Endodermal cell (in vitro differentiated cells): ENCODE measurements around the gene SYNDIG1. TPM values are rescaled to one million over a fixed set of nuclear protein-coding genes. Genes with fewer than 3 reads are reported as not detected.

Experiments
- DNase-seq: peaks from one replicate; pipeline ENCODE4 v3.0.0-alpha.2; 2017
- H3K27ac ChIP-seq: 2 replicates; pipeline ENCODE4 v1.5.1; 2013; ENCODE audit warnings: mild to moderate bottlenecking, low read depth, low read length, moderate library complexity
- H3K27me3 ChIP-seq: 2 replicates; pipeline ENCODE4 v1.6.1; 2013; ENCODE audit warnings: mild to moderate bottlenecking, low read length, moderate library complexity; ENCODE audit not compliant: insufficient read depth, control insufficient read depth, poor library complexity, severe bottlenecking
- H3K36me3 ChIP-seq: 2 replicates; pipeline ENCODE4 v1.7.0; 2013; ENCODE audit warnings: mild to moderate bottlenecking, low read length, moderate library complexity; ENCODE audit not compliant: control insufficient read depth, insufficient read depth
- H3K4me1 ChIP-seq: one replicate; pipeline ENCODE4 v1.7.0; 2013; ENCODE audit warnings: low read length; ENCODE audit not compliant: control insufficient read depth, insufficient read depth
- H3K4me3 ChIP-seq: 2 replicates; pipeline ENCODE4 v1.5.1; 2013; ENCODE audit warnings: mild to moderate bottlenecking, low read length, moderate library complexity
- H3K9ac ChIP-seq: 2 replicates; pipeline ENCODE4 v1.6.1; 2013; ENCODE audit warnings: mild to moderate bottlenecking, low read length, moderate library complexity; ENCODE audit not compliant: poor library complexity, severe bottlenecking; ENCODE audit errors: extremely low read depth
- H3K9me3 ChIP-seq: 2 replicates; pipeline ENCODE4 v1.6.1; 2013; ENCODE audit warnings: mild to moderate bottlenecking, low read length, moderate library complexity; ENCODE audit not compliant: control insufficient read depth
- H3K27ac Mint-ChIP-seq: 2 replicates; pipeline ENCODE4 v1.8.0; 2020; ENCODE audit warnings: mixed read lengths
- H3K27me3 Mint-ChIP-seq: 2 replicates; pipeline ENCODE4 v1.8.0; 2021; ENCODE audit warnings: mild to moderate bottlenecking, mixed read lengths; ENCODE audit not compliant: insufficient read depth
- H3K36me3 Mint-ChIP-seq: 2 replicates; pipeline ENCODE4 v1.8.0; 2020; ENCODE audit warnings: low read depth, mixed read lengths
- H3K4me1 Mint-ChIP-seq: 2 replicates; pipeline ENCODE4 v1.8.0; 2020; ENCODE audit warnings: mixed read lengths
- H3K4me3 Mint-ChIP-seq: 2 replicates; pipeline ENCODE4 v1.8.0; 2020; ENCODE audit warnings: mild to moderate bottlenecking, moderate library complexity, mixed read lengths
- H3K9me3 Mint-ChIP-seq: 2 replicates; pipeline ENCODE4 v1.8.0; 2020; ENCODE audit warnings: mild to moderate bottlenecking, mixed read lengths
- CTCF ChIP-seq: fragments of 200-600 bp; sonication (generic); conservative IDR thresholded peaks from 2 replicates; pipeline ENCODE4 v1.5.0; 2021; ENCODE audit warnings: antibody characterized with exemption, mild to moderate bottlenecking
- WGBS, 2 experiments: methylation state at CpG; one replicate each; pipeline versions ENCODE4 v1.1.5 to v1.1.7; 2013; ENCODE audit warnings: missing lambda C conversion rate in 2 of 2, mixed read lengths in 1 of 2; ENCODE audit not compliant: insufficient coverage in 1 of 2, insufficient read length in 1 of 2; 5-methylcytosine and 5-hydroxymethylcytosine counted together
- total RNA-seq, 2 donors: library from RNA; stranded (reverse); fragmentation: NEBNext Ultra II Directional in 1 of 2; extraction: Animal tissue kit (Norgen Biotek cat#: 25700) in 1 of 2; gene quantifications; 2 replicates in 1 of 2; 3 replicates in 1 of 2; pipeline ENCODE4 v1.2.1, GENCODE V29; 2021

The SYNDIG1 gene
- total RNA-seq, 2 donors from 2014 or later = 5.5 to 6.8 TPM

GRCh38 chr20:24543741-24544140 is 74.3 kb downstream of the SYNDIG1 start:
- WGBS, 2 experiments = 84 to 94% methylated on average over 4 to 6 of the region's 6 CpGs
- no peak overlapping the region for H3K4me3 Mint-ChIP-seq
- TF ChIP-seq CTCF = no peak
- Histone ChIP-seq H3K4me1 (peaks cover 4% of the 10 kb centered on the region), H3K9ac (no peak overlapping the region), H3K27ac (no peak overlapping the region), H3K27me3 (no peaks in the 10 kb centered on the region), H3K9me3 (peaks cover 5% of the 10 kb centered on the region), H3K36me3 (no peaks in the 10 kb centered on the region), H3K4me3 (no peak overlapping the region)
- H3K9me3 Mint-ChIP-seq = peaks cover 6% of the 10 kb centered on the region
- peaks cover 10% of the 10 kb centered on the region for H3K36me3 Mint-ChIP-seq
- no peak overlapping the region for H3K27ac Mint-ChIP-seq
- H3K27me3 Mint-ChIP-seq = no peaks in the 10 kb centered on the region
- no peak for DNase-seq
- H3K4me1 Mint-ChIP-seq = peaks cover 7% of the 10 kb centered on the region

- H3K4me1 ChIP-seq = peaks cover 4% of the 10 kb centered on the region
- no peak overlapping the region for H3K9ac ChIP-seq
- no peaks in the 10 kb centered on the region for H3K36me3 ChIP-seq
- H3K27ac ChIP-seq = no peak overlapping the region
- Mint-ChIP-seq H3K9me3 (peaks cover 6% of the 10 kb centered on the region), H3K27ac (no peak overlapping the region), H3K27me3 (no peaks in the 10 kb centered on the region), H3K4me3 (no peak overlapping the region), H3K36me3 (peaks cover 10% of the 10 kb centered on the region), H3K4me1 (peaks cover 7% of the 10 kb centered on the region)
- no peak overlapping the region for H3K4me3 ChIP-seq
- peaks cover 5% of the 10 kb centered on the region for H3K9me3 ChIP-seq
- WGBS, 2 experiments = 97 to 100% methylated on average over 3 to 7 of the region's 7 CpGs
- no peak for TF ChIP-seq CTCF
- H3K27me3 ChIP-seq = no peaks in the 10 kb centered on the region
- DNase-seq = no peak
Observed at GRCh38 chr20:24544371-24544770, 74.9 kb downstream of the SYNDIG1 start.

GRCh38 chr20:24545168-24545567 is 75.7 kb downstream of the SYNDIG1 start:
- H3K27me3 Mint-ChIP-seq = no peaks in the 10 kb centered on the region
- Histone ChIP-seq H3K4me3 (no peak overlapping the region), H3K9me3 (peaks cover 5% of the 10 kb centered on the region), H3K27ac (no peak overlapping the region), H3K27me3 (no peaks in the 10 kb centered on the region), H3K36me3 (no peaks in the 10 kb centered on the region), H3K9ac (no peak overlapping the region), H3K4me1 (peaks cover 4% of the 10 kb centered on the region)
- H3K4me1 Mint-ChIP-seq = peaks cover 7% of the 10 kb centered on the region
- no peak overlapping the region for H3K27ac Mint-ChIP-seq
- no peak for TF ChIP-seq CTCF
- peaks cover 10% of the 10 kb centered on the region for H3K36me3 Mint-ChIP-seq
- 91 to 97% methylated on average over 9 to 11 of the region's 11 CpGs for WGBS, 2 experiments
- H3K9me3 Mint-ChIP-seq = peaks cover 6% of the 10 kb centered on the region
- no peak for DNase-seq
- H3K4me3 Mint-ChIP-seq = no peak overlapping the region
